Upper lobe of left lung (tissue), 4 donors: ENCODE results near the gene FCGR3B.
"Not testable (repeated sequence)": the region's sequence is repeated elsewhere in the genome, so short reads cannot be mapped to it uniquely, and the experiment has no call there.

Source experiments
- POLR2A ChIP-seq, 4 donors: fragments of 450-650 bp; IDR thresholded peaks; one replicate each; pipeline ENCODE4 v1.5.1; 2016 to 2017; ENCODE audit warnings: antibody characterized with exemption in 4 of 4, mild to moderate bottlenecking in 2 of 4
- TF ChIP-seq, protein P1 (sequence below), 6 experiments: fragments of 450-650 bp in 4 of 6; fragments of 200-600 bp in 2 of 6; sonication (generic) in 2 of 6; IDR thresholded peaks; one replicate each; pipeline ENCODE4 v1.5.1; 2016 to 2019; ENCODE audit warnings: antibody characterized with exemption in 6 of 6

DNA sequence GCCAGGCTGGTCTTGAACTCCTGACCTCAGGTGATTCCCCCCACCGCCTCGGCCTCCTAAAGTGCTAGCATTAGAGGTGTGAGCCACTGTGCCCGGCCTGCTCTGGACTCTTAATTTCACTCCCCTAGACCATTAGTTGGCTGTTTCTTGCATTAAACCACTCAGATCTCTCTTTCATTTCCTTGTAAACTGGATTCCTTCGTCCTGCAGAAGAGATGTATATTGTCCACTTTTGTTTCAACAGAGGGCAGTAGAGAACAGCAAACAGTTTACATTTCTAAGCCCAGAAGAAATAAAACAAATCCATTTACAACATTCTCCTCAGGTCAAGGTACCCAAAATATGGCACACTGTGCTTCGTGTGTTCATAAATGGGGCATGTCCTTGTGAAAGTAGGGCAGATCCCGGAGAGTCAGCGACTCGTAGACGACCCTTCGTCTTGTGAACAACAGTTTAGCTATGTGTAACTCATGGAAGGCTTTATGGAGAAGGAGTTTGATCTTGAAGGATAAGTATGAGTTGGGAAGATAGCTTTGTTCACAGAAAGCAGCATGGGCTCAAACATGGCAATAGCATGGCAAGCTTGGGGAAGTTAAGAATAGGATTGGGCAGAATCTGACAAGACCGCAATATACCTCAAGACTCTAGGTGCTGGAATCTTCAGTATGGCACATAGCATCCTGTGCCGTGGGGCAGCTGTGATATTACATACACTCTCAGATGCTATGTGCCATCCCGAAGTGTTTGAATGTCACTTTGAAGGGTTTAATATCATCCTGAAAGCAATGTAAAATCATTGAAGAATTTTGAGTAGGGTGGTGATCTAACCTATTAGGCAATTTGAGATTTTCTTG, 16.8 kb upstream of the FCGR3B start:
- TF ChIP-seq, protein P1, sequence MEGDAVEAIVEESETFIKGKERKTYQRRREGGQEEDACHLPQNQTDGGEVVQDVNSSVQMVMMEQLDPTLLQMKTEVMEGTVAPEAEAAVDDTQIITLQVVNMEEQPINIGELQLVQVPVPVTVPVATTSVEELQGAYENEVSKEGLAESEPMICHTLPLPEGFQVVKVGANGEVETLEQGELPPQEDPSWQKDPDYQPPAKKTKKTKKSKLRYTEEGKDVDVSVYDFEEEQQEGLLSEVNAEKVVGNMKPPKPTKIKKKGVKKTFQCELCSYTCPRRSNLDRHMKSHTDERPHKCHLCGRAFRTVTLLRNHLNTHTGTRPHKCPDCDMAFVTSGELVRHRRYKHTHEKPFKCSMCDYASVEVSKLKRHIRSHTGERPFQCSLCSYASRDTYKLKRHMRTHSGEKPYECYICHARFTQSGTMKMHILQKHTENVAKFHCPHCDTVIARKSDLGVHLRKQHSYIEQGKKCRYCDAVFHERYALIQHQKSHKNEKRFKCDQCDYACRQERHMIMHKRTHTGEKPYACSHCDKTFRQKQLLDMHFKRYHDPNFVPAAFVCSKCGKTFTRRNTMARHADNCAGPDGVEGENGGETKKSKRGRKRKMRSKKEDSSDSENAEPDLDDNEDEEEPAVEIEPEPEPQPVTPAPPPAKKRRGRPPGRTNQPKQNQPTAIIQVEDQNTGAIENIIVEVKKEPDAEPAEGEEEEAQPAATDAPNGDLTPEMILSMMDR (IDR thresholded peaks at IDR 0.05), result peak in 2 of 6 experiments; percentile 16 to 24
- not testable (repeated sequence) for TF ChIP-seq POLR2A (IDR thresholded peaks at IDR 0.05)
